ENCODE measurements around the gene FAM161B.
"Not testable (repeated sequence)": the region's sequence is repeated elsewhere in the genome, so short reads cannot be mapped to it uniquely, and the experiment has no call there.

FAM161B gene

GRCh38 chr14:73894180-73894687 lies 55.7 kb downstream of the FAM161B start:
- H3K27me3 ChIP-seq (ENCODE audit: insufficient read depth, poor library complexity, severe bottlenecking); H3K4me3 ChIP-seq (replicated peaks; ENCODE audit: insufficient read depth, low read length); DNase-seq (ENCODE audit: low read depth in 1 of 2, low spot score in 1 of 2); H3K27ac ChIP-seq (replicated peaks): not testable (repeated sequence)

- no peak for TF ChIP-seq SPI1 (IDR thresholded peaks at IDR 0.05; ENCODE audit: borderline replicate concordance, low read depth)
- no peak for TF ChIP-seq GABPA (IDR thresholded peaks at IDR 0.05; ENCODE audit: low read depth)
- TF ChIP-seq POLR2AphosphoS5 (IDR thresholded peaks at IDR 0.05; ENCODE audit: low read depth) = no peak
- TF ChIP-seq REST (IDR thresholded peaks at IDR 0.05; ENCODE audit: insufficient replicate concordance, low read depth) = no peak
- Histone ChIP-seq H3K4me3 (replicated peaks; ENCODE audit: insufficient read depth, low read length) (no peak overlapping the region), H3K27ac (replicated peaks) (no peak overlapping the region), H3K27me3 (ENCODE audit: insufficient read depth, poor library complexity, severe bottlenecking) (no peaks in the 10 kb centered on the region)
- DNase-seq (ENCODE audit: low read depth in 1 of 2, low spot score in 1 of 2) = no peak
Measured at GRCh38 chr14:73889376-73889775, 60.5 kb downstream of the FAM161B start.

GRCh38 chr14:73888971-73889370 lies 60.9 kb downstream of the FAM161B start:
- DNase-seq (ENCODE audit: low read depth in 1 of 2, low spot score in 1 of 2) = no peak
- H3K4me3 ChIP-seq (replicated peaks; ENCODE audit: insufficient read depth, low read length) = no peak overlapping the region
- TF ChIP-seq CTCF (IDR thresholded peaks at IDR 0.05; ENCODE audit: insufficient read depth, low read length) (no peak), SPI1 (IDR thresholded peaks at IDR 0.05; ENCODE audit: borderline replicate concordance, low read depth) (no peak), GABPA (IDR thresholded peaks at IDR 0.05; ENCODE audit: low read depth) (no peak), REST (IDR thresholded peaks at IDR 0.05; ENCODE audit: insufficient replicate concordance, low read depth) (no peak), POLR2AphosphoS5 (IDR thresholded peaks at IDR 0.05; ENCODE audit: low read depth) (no peak)
- H3K27me3 ChIP-seq (ENCODE audit: insufficient read depth, poor library complexity, severe bottlenecking) = no peaks in the 10 kb centered on the region
- H3K27ac ChIP-seq (replicated peaks) = no peak overlapping the region; the same call in 1 of the 2 replicates

- Histone ChIP-seq H3K27me3 (ENCODE audit: insufficient read depth, poor library complexity, severe bottlenecking) (no peaks in the 10 kb centered on the region), H3K4me3 (replicated peaks; ENCODE audit: insufficient read depth, low read length) (peak overlapping the region; percentile 72), H3K27ac (replicated peaks) (peak overlapping the region; percentile 73)
- TF ChIP-seq SPI1 (IDR thresholded peaks at IDR 0.05; ENCODE audit: borderline replicate concordance, low read depth) (peak; percentile 36; the same call in 1 of the 2 replicates), GABPA (IDR thresholded peaks at IDR 0.05; ENCODE audit: low read depth) (no peak), CTCF (IDR thresholded peaks at IDR 0.05; ENCODE audit: insufficient read depth, low read length) (no peak)
- peak; percentile 2 to 34 for DNase-seq (ENCODE audit: low read depth in 1 of 2, low spot score in 1 of 2)
Measured at GRCh38 chr14:73888460-73888725, 61.5 kb downstream of the FAM161B start.

- Histone ChIP-seq H3K27me3 (ENCODE audit: insufficient read depth, poor library complexity, severe bottlenecking) (no peaks in the 10 kb centered on the region), H3K27ac (replicated peaks) (peak overlapping the region; percentile 73), H3K4me3 (replicated peaks; ENCODE audit: insufficient read depth, low read length) (peak overlapping the region; percentile 72)
- TF ChIP-seq GABPA (IDR thresholded peaks at IDR 0.05; ENCODE audit: low read depth) (no peak), REST (IDR thresholded peaks at IDR 0.05; ENCODE audit: insufficient replicate concordance, low read depth) (no peak), CTCF (IDR thresholded peaks at IDR 0.05; ENCODE audit: insufficient read depth, low read length) (no peak), SPI1 (IDR thresholded peaks at IDR 0.05; ENCODE audit: borderline replicate concordance, low read depth) (no peak), POLR2AphosphoS5 (IDR thresholded peaks at IDR 0.05; ENCODE audit: low read depth) (no peak)
- no peak for DNase-seq (ENCODE audit: low read depth in 1 of 2, low spot score in 1 of 2)
Measured at GRCh38 chr14:73887694-73888459, 62.0 kb downstream of the FAM161B start.

All from HL-60 (cell line).